Right lobe of liver (tissue), 4 donors: ENCODE results near the gene LGR4.

Experiments used
- POLR2A ChIP-seq: fragments of 450-650 bp; IDR thresholded peaks from one replicate; pipeline ENCODE4 v1.6.1; 2017; ENCODE audit warnings: antibody characterized with exemption, mild to moderate bottlenecking
- TF ChIP-seq, protein P1 (sequence below), 4 donors: fragments of 200-600 bp in 3 of 4; fragments of 450-650 bp in 1 of 4; IDR thresholded peaks; one replicate each; pipeline versions ENCODE4 v1.5.1 to v1.8.0; 2016 to 2022; ENCODE audit warnings: antibody characterized with exemption in 4 of 4, mild to moderate bottlenecking in 2 of 4
- donor health status: DM: no; HTN: no; CAD: no.
- donor health status: DM: no; HTN: no; CAD: no.
- donor health status: DM: no; HTN: yes; CAD: no.

- TF ChIP-seq, protein P1, sequence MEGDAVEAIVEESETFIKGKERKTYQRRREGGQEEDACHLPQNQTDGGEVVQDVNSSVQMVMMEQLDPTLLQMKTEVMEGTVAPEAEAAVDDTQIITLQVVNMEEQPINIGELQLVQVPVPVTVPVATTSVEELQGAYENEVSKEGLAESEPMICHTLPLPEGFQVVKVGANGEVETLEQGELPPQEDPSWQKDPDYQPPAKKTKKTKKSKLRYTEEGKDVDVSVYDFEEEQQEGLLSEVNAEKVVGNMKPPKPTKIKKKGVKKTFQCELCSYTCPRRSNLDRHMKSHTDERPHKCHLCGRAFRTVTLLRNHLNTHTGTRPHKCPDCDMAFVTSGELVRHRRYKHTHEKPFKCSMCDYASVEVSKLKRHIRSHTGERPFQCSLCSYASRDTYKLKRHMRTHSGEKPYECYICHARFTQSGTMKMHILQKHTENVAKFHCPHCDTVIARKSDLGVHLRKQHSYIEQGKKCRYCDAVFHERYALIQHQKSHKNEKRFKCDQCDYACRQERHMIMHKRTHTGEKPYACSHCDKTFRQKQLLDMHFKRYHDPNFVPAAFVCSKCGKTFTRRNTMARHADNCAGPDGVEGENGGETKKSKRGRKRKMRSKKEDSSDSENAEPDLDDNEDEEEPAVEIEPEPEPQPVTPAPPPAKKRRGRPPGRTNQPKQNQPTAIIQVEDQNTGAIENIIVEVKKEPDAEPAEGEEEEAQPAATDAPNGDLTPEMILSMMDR (IDR thresholded peaks at IDR 0.05), result no peak
- TF ChIP-seq POLR2A, result no peak
Measured at GRCh38 chr11:27451244-27451965, 21.2 kb downstream of the LGR4 start.
